ENCODE data around the gene ACADS.

Gene ACADS

GRCh38 chr12:120705618-120706017 is 20.0 kb upstream of the ACADS start:
- Histone ChIP-seq H3K27ac (no peak overlapping the region), H3K4me3 (ENCODE audit: low read depth, low read length) (no peak overlapping the region), H3K9me3 (ENCODE audit: severe bottlenecking) (no peaks in the 10 kb centered on the region), H3K36me3 (peaks cover 14% of the 10 kb centered on the region), H3K27me3 (ENCODE audit: insufficient read depth, low read depth, severe bottlenecking) (no peaks in the 10 kb centered on the region)
- DNase-seq: no peak
- TF ChIP-seq CTCF (IDR thresholded peaks at IDR 0.05; ENCODE audit: low read depth, low read length): no peak

GRCh38 chr12:120706029-120706428 is 19.6 kb upstream of the ACADS start:
- Histone ChIP-seq H3K27ac (no peak overlapping the region), H3K9me3 (ENCODE audit: severe bottlenecking) (no peaks in the 10 kb centered on the region), H3K36me3 (peaks cover 10% of the 10 kb centered on the region), H3K27me3 (ENCODE audit: insufficient read depth, low read depth, severe bottlenecking) (no peaks in the 10 kb centered on the region), H3K4me3 (ENCODE audit: low read depth, low read length) (no peak overlapping the region)
- DNase-seq: no peak
- TF ChIP-seq CTCF (IDR thresholded peaks at IDR 0.05; ENCODE audit: low read depth, low read length): no peak

GRCh38 chr12:120708651-120709050 is 17.0 kb upstream of the ACADS start:
- no peak for DNase-seq
- Histone ChIP-seq H3K9me3 (ENCODE audit: severe bottlenecking) (no peaks in the 10 kb centered on the region), H3K27ac (no peak overlapping the region), H3K4me3 (ENCODE audit: low read depth, low read length) (no peak overlapping the region), H3K36me3 (peaks cover 5% of the 10 kb centered on the region), H3K27me3 (ENCODE audit: insufficient read depth, low read depth, severe bottlenecking) (no peaks in the 10 kb centered on the region)
- TF ChIP-seq CTCF (IDR thresholded peaks at IDR 0.05; ENCODE audit: low read depth, low read length): no peak

GRCh38 chr12:120710031-120710804 is 15.4 kb upstream of the ACADS start, which contains the start of gene UNC119B:
Gene UNC119B (plus strand): TSS chr12:120710458. CDS start chr12:120710475, 17 bp downstream.
- peak; percentile 67 for DNase-seq
- no peak for TF ChIP-seq CTCF (IDR thresholded peaks at IDR 0.05; ENCODE audit: low read depth, low read length)
- Histone ChIP-seq H3K9me3 (ENCODE audit: severe bottlenecking) (no peaks in the 10 kb centered on the region), H3K36me3 (peaks cover 17% of the 10 kb centered on the region), H3K27me3 (ENCODE audit: insufficient read depth, low read depth, severe bottlenecking) (no peaks in the 10 kb centered on the region), H3K27ac (peak within 1 kb of the TSS; percentile 91), H3K4me3 (ENCODE audit: low read depth, low read length) (peak within 1 kb of the TSS; percentile 75)

GRCh38 chr12:120710805-120711296 is 14.8 kb upstream of the ACADS start:
- Histone ChIP-seq H3K27ac (peak overlapping the region; percentile 91), H3K9me3 (ENCODE audit: severe bottlenecking) (no peaks in the 10 kb centered on the region), H3K4me3 (ENCODE audit: low read depth, low read length) (peak overlapping the region; percentile 75), H3K27me3 (ENCODE audit: insufficient read depth, low read depth, severe bottlenecking) (no peaks in the 10 kb centered on the region), H3K36me3 (peaks cover 21% of the 10 kb centered on the region)
- TF ChIP-seq CTCF (IDR thresholded peaks at IDR 0.05; ENCODE audit: low read depth, low read length): no peak
- DNase-seq: peak; percentile 33

Data from WERI-Rb-1 (cell line).